Neutrophil (primary cell): ENCODE measurements around the gene PAX8.
"Not testable (repeated sequence)": the region's sequence is repeated elsewhere in the genome, so short reads cannot be mapped to it uniquely, and the experiment has no call there.

Source experiments
- H3K27ac ChIP-seq: fragments of 200-600 bp; sonication (generic); 2 replicates; pipeline ENCODE4 v1.5.1; 2016; ENCODE audit warnings: mild to moderate bottlenecking, moderate library complexity
- H3K27me3 ChIP-seq: fragments of 200-600 bp; sonication (generic); 2 replicates; pipeline ENCODE4 v1.6.0; 2016; ENCODE audit warnings: mild to moderate bottlenecking
- H3K36me3 ChIP-seq: fragments of 200-600 bp; sonication (generic); 2 replicates; pipeline ENCODE4 v1.5.1; 2017
- H3K4me1 ChIP-seq, 2 experiments: fragments of 200-600 bp in 1 of 2; sonication (generic) in 1 of 2; 1 replicate in 1 of 2; 2 replicates in 1 of 2; pipeline versions ENCODE4 v1.5.1 to v1.6.1; 2013 to 2016; ENCODE audit warnings: low read depth in 1 of 2, low read length in 1 of 2, mild to moderate bottlenecking in 1 of 2, moderate library complexity in 1 of 2; ENCODE audit not compliant: control insufficient read depth in 1 of 2, insufficient read depth in 1 of 2
- H3K4me3 ChIP-seq, 2 experiments: fragments of 200-600 bp in 1 of 2; sonication (generic) in 1 of 2; 1 replicate in 1 of 2; 2 replicates in 1 of 2; pipeline ENCODE4 v1.5.1; 2013 to 2016; ENCODE audit warnings: low read depth in 1 of 2, low read length in 1 of 2, mild to moderate bottlenecking in 1 of 2, moderate library complexity in 1 of 2
- H3K9me3 ChIP-seq: fragments of 200-600 bp; sonication (generic); 2 replicates; pipeline ENCODE4 v1.5.1; 2016
- TF ChIP-seq, protein P1 (sequence below): fragments of 200-600 bp; sonication (generic); IDR thresholded peaks from 2 replicates; pipeline ENCODE4 v1.5.1; 2016; ENCODE audit warnings: antibody characterized with exemption

The PAX8 gene

DNA sequence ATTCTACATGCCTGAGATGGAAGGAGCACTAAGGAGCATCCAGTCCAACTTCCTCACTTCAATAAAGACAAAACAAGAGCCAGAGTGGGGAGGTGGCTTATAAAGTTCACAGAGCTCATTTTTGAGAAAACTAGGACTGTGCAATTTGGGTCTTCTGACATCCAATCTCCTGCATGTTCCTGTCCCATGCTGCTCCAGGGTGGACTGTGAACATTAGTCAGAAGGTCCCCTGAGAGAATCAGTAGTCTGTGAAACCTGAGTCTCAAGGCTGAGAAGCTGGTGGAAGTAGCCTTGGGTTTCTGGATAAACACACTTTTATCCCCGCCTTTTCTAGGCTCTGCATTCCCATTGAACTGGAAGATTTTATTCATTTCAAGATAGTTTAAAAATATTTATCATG lies 33.1 kb upstream of the PAX8 start:
- H3K27me3 ChIP-seq, result peaks cover 25% of the 10 kb centered on the region
- H3K4me1 ChIP-seq, H3K4me3 ChIP-seq: not testable (repeated sequence)

DNA sequence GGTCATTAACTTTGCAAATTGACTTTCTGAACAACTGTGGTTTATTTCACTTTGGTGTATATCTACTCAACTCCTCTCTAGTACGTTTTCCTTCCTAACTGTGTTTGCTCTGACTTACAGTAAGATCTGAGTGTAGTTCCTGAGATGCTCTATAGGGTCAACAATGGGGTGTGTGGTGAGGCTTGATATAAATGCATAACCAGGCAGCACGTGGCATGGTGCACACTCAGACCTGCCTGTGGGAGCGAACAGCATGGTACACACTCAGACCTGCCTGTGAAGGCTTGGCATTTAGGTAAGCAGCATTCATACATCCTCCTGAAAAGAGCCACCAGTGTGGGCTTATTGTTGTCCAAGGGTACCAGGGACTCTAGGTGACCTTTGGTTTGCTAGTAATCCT lies 32.5 kb upstream of the PAX8 start:
- peaks cover 23% of the 10 kb centered on the region for H3K27me3 ChIP-seq
- not testable (repeated sequence) for H3K4me3 ChIP-seq, H3K9me3 ChIP-seq, H3K4me1 ChIP-seq, H3K27ac ChIP-seq, H3K36me3 ChIP-seq

More for the DNA sequence above, 33.1 kb upstream of the PAX8 start:
- H3K36me3 ChIP-seq, H3K9me3 ChIP-seq, H3K27ac ChIP-seq: not testable (repeated sequence)

DNA sequence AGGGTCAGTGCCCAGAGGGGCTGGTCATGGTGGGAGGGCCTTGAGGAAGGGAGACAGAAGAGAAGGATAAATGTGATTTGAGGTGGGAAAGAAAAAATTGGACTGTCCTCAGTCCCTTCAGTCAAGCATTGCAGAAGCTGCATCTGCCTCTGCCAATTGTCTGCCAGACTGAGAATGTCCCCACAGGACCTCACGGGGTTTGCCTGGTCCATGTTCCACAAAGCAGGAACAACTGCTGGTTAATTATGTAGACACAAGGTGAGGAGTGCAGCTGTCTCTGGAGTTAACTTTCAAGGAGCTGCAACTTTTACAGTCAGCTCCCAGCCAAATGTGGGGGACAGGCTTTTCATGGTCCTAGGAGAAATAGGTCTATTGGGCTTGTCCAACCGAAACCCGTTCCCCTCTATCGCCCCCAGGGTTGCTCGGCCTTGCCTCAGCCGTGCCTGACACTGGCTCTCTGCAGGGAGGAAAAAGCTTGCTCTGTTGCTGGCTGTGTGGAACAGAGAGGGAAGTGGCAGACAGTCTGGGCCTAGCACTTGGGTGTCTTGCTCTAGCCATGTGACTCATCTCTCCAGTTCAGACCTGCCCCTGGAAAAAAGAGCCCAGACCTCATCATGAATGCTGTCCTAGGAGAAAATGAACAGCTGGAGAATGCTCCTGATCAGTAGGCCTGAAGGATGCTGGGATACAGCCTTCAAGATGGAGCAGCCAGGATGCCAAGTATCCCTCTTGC lies 31.1 kb upstream of the PAX8 start:
- H3K9me3 ChIP-seq, result no peaks in the 10 kb centered on the region
- H3K4me3 ChIP-seq, result no peak overlapping the region
- TF ChIP-seq, protein P1, sequence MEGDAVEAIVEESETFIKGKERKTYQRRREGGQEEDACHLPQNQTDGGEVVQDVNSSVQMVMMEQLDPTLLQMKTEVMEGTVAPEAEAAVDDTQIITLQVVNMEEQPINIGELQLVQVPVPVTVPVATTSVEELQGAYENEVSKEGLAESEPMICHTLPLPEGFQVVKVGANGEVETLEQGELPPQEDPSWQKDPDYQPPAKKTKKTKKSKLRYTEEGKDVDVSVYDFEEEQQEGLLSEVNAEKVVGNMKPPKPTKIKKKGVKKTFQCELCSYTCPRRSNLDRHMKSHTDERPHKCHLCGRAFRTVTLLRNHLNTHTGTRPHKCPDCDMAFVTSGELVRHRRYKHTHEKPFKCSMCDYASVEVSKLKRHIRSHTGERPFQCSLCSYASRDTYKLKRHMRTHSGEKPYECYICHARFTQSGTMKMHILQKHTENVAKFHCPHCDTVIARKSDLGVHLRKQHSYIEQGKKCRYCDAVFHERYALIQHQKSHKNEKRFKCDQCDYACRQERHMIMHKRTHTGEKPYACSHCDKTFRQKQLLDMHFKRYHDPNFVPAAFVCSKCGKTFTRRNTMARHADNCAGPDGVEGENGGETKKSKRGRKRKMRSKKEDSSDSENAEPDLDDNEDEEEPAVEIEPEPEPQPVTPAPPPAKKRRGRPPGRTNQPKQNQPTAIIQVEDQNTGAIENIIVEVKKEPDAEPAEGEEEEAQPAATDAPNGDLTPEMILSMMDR, result no peak
- no peaks in the 10 kb centered on the region for H3K36me3 ChIP-seq
- H3K27ac ChIP-seq, result no peak overlapping the region
- no peaks in the 10 kb centered on the region for H3K4me1 ChIP-seq
- H3K27me3 ChIP-seq, result peaks cover 13% of the 10 kb centered on the region

DNA sequence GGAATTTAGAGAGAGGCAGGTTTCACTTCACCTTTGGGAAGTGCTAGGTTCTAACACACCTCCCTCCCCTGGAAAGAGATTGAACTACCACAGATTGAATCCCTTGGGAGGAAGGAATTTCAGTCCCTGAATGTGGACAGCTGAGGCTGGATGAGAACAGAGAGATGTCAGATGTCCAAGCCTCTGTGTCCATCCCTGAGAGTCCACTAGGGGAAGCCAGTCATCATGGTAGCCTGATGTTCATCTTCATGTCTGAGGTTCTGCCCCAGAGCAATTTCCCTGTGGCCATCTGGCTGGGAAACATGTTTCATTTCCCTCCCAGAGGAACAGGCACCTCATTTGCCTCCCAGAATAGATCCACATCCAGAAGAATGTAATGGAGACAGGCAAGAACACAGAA lies 30.1 kb upstream of the PAX8 start:
- H3K27ac ChIP-seq, H3K27me3 ChIP-seq: not testable (repeated sequence)

DNA sequence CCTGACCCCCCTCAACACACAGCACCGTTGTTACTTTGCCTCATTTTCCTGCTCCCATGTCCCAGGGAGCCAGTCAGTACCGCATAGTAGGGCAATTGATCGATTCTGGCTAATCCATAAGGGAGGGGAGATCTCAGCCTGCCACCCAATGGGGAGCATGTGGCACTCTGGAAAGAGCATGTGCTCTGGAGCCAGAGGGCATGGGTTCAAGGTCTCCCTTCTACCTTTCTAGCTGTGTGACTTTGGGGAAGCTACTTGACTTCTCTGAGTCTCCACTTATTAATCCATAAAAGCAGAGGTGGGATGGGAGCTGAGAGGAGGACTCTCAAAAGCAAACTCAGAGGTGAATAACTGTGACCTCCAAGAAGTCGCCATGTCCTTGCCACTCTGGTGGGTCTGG lies 27.5 kb upstream of the PAX8 start:
- not testable (repeated sequence) for H3K36me3 ChIP-seq, H3K4me1 ChIP-seq, H3K9me3 ChIP-seq, H3K4me3 ChIP-seq, H3K27ac ChIP-seq, H3K27me3 ChIP-seq

More for the DNA sequence above, 30.1 kb upstream of the PAX8 start:
- H3K36me3 ChIP-seq, H3K4me3 ChIP-seq, H3K9me3 ChIP-seq, H3K4me1 ChIP-seq: not testable (repeated sequence)

DNA sequence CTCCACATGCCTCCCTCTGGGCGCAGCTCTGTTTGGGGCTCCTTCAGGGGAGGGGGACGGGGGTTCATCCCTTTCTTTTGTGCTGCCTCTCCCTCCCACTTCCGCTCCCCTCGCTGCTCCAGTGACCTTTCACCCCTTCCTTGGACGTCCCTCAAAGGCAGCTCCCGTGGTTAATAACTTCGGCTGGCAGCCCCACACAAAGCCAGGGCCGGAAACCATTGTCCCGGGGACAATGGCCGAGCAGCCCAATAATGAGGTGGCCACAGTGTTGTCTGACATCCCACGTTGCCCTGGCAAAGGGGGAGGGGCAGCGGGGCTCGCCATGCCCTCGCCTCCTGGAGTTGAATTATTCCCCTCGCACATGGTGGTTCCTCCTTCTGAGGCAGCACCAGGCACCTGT lies 27.0 kb upstream of the PAX8 start:
- H3K4me1 ChIP-seq, H3K4me3 ChIP-seq, H3K36me3 ChIP-seq, H3K27me3 ChIP-seq, H3K27ac ChIP-seq, H3K9me3 ChIP-seq: not testable (repeated sequence)

DNA sequence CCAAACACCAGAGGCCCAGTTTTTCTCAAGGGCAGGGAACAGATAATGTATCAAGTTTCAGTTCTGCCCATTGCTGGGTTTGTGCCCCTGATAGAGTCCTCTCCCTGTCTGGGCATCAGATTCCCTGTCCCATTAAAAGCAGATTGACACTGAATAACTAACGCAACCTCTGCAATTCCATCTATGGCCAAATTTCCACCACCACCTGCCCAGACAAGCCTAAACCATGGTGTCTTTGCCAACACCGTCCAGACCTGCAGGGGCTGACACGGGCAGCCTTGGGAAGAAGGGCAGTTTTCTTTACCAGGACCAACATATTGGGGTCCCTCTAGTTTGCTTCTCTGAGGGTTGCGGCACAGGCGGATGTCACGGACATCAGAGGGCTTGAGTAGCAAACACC lies 26.4 kb upstream of the PAX8 start:
- TF ChIP-seq, protein P1, result no peak
- no peaks in the 10 kb centered on the region for H3K4me1 ChIP-seq

DNA sequence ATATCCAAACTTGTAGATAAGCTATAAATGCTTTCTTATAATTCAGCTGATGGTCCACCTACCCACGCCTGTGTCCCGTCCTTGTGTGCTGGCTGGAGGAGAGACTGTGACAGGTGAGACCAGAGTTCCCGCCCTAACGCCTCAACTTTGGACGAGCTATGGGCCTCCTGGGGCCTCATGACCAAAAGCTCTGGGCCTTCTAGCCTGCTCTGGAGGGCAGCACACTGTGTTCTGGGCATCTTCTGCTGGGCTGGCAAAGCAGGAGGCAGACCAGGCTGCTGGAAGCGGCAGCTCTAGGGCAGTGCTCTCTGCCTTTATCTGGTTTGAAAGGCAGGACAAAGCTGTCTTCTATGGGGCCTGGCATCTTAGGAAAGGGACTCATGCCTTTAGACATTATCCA lies 26.0 kb upstream of the PAX8 start:
- Histone ChIP-seq H3K4me1 (no peaks in the 10 kb centered on the region), H3K4me3 (no peak overlapping the region), H3K27me3 (peaks cover 7% of the 10 kb centered on the region), H3K27ac (no peak overlapping the region), H3K36me3 (no peaks in the 10 kb centered on the region), H3K9me3 (no peaks in the 10 kb centered on the region)
- TF ChIP-seq, protein P1, result no peak

More for the DNA sequence above, 26.4 kb upstream of the PAX8 start:
- H3K27me3 ChIP-seq, result peaks cover 7% of the 10 kb centered on the region
- no peaks in the 10 kb centered on the region for H3K36me3 ChIP-seq
- H3K9me3 ChIP-seq, result no peaks in the 10 kb centered on the region
- no peak overlapping the region for H3K4me3 ChIP-seq
- no peak overlapping the region for H3K27ac ChIP-seq

DNA sequence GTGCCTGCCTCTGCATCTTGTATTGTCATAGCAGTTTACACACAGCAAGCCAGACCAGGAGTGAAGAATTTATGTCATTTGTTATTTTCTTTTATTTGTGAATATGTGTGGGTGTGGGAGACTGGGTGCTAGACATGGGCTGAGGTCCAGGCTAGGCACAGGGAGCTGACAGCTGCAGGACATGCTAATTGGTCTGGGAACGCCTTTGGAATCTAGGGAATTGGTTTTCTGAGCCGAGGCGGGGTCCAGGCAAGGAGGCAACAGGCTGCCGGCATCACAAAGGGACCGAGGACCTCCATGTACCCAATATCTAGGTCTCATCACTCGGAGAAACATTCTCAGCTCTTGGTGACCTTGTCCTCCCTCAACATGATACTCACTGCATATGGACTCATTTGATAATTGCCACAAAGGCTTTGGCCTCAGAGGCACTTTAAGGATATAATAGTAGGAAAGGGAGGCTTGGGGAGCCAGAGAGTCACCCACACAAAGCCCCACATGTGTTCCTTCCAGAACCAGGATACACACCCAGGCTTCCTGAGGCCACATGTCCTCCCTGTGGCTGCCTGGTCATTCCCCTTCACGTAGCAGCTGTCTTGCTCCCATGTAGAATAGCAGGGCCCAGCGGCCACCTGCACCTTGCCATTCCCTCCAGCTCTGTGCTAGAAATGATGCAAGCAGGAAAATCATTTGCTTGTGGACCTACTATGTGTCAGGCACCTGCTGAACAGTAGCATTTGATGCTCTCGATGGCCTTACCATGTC lies 23.7 kb upstream of the PAX8 start:
- H3K27ac ChIP-seq, H3K27me3 ChIP-seq, H3K4me3 ChIP-seq: not testable (repeated sequence)

More for the DNA sequence above, 23.7 kb upstream of the PAX8 start:
- not testable (repeated sequence) for H3K36me3 ChIP-seq, H3K4me1 ChIP-seq, H3K9me3 ChIP-seq
